Activated B cell treated with CpG ODN at 0.5 μM for 24 hours (primary cell): ENCODE measurements around the gene AMHR2. TPM values are rescaled to one million over a fixed set of nuclear protein-coding genes. Genes with fewer than 3 reads are reported as not detected.

Experiments used
- ATAC-seq: fragments of 200-7000 bp; cut with Tn5 transposase; one replicate; pipeline ENCODE4 v1.10.0; 2021; ENCODE audit warnings: low read depth, mild to moderate bottlenecking, moderate library complexity
- CTCF ChIA-PET: fragments of 350-600 bp; sonication (Branson Sonifier 250); formaldehyde crosslinking; loops from one replicate; lab custom pipeline; 2021; ENCODE audit warnings: antibody characterized with exemption; lab: Charles Lee
- POLR2A ChIA-PET: fragments of 350-600 bp; sonication (Branson Sonifier 250); formaldehyde crosslinking; loops from one replicate; lab custom pipeline; 2021; ENCODE audit warnings: antibody characterized with exemption; lab: Charles Lee
- DNase-seq: peaks from one replicate; pipeline ENCODE4 v3.0.0; 2022
- H3K27ac Mint-ChIP-seq: one replicate; pipeline ENCODE4 v1.8.0; 2020; ENCODE audit warnings: mixed read lengths
- H3K27me3 Mint-ChIP-seq: one replicate; pipeline ENCODE4 v1.8.0; 2021; ENCODE audit warnings: mixed read lengths
- H3K36me3 Mint-ChIP-seq: one replicate; pipeline ENCODE4 v1.8.0; 2021; ENCODE audit warnings: low read depth, mixed read lengths
- H3K4me1 Mint-ChIP-seq: one replicate; pipeline ENCODE4 v1.8.0; 2021; ENCODE audit warnings: mixed read lengths
- H3K4me3 Mint-ChIP-seq: one replicate; pipeline ENCODE4 v1.8.0; 2020; ENCODE audit warnings: mild to moderate bottlenecking, mixed read lengths
- H3K9me3 Mint-ChIP-seq: one replicate; pipeline ENCODE4 v1.8.0; 2020; ENCODE audit warnings: mixed read lengths
- intact Hi-C: fragments of 100-400 bp; cut with micrococcal nuclease; formaldehyde crosslinking; loops from one replicate; pipeline ENCODE4 v1.15.1; 2024
- total RNA-seq: library from RNA; stranded (reverse); gene quantifications from 2 replicates; pipeline ENCODE4 v1.2.3, GENCODE V29; 2022
- TF ChIP-seq, protein P1 (sequence below): fragments of 200-600 bp; IDR thresholded peaks from one replicate; pipeline ENCODE4 v1.8.0; 2022; ENCODE audit warnings: antibody characterized with exemption, mild to moderate bottlenecking

The AMHR2 gene
- total RNA-seq, 1 donor from 2014 or later = not detected

GRCh38 chr12:53454707-53455106 is 31.1 kb downstream of the AMHR2 start:
- ChIA-PET POLR2A (interaction anchor here (0.6 to 1.4 kb wide), 4 partner anchors 13 to 154 kb away, joined by 3 to 9 read pairs (median 6); partner anchors contain the start of gene PRR13), CTCF (interaction anchor here (1.6 kb wide), 1 partner anchor 27 kb away, joined by 4 read pairs; no protein-coding TSS in a partner anchor)
- TF ChIP-seq, protein P1, sequence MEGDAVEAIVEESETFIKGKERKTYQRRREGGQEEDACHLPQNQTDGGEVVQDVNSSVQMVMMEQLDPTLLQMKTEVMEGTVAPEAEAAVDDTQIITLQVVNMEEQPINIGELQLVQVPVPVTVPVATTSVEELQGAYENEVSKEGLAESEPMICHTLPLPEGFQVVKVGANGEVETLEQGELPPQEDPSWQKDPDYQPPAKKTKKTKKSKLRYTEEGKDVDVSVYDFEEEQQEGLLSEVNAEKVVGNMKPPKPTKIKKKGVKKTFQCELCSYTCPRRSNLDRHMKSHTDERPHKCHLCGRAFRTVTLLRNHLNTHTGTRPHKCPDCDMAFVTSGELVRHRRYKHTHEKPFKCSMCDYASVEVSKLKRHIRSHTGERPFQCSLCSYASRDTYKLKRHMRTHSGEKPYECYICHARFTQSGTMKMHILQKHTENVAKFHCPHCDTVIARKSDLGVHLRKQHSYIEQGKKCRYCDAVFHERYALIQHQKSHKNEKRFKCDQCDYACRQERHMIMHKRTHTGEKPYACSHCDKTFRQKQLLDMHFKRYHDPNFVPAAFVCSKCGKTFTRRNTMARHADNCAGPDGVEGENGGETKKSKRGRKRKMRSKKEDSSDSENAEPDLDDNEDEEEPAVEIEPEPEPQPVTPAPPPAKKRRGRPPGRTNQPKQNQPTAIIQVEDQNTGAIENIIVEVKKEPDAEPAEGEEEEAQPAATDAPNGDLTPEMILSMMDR = no peak
- Mint-ChIP-seq H3K36me3 (peaks cover 68% of the 10 kb centered on the region), H3K27ac (peak overlapping the region; percentile 46), H3K27me3 (no peaks in the 10 kb centered on the region), H3K9me3 (no peaks in the 10 kb centered on the region), H3K4me3 (peak overlapping the region; percentile 99), H3K4me1 (peaks cover 28% of the 10 kb centered on the region)
- no peak for DNase-seq
- no peak for ATAC-seq
- intact Hi-C loops = no loop called here

- H3K27me3 Mint-ChIP-seq = no peaks in the 10 kb centered on the region
- no peak overlapping the region for H3K27ac Mint-ChIP-seq
- intact Hi-C loops = no loop called here
- H3K4me3 Mint-ChIP-seq = no peak overlapping the region
- CTCF ChIA-PET = no interaction called here
- ATAC-seq (no peak), DNase-seq (no peak)
- TF ChIP-seq, protein P1 = no peak
- POLR2A ChIA-PET = interaction anchor here (2.0 kb wide), 1 partner anchor 44 kb away, joined by 7 read pairs; the partner anchor contains the start of gene TARBP2
- H3K36me3 Mint-ChIP-seq = peaks cover 86% of the 10 kb centered on the region
- peaks cover 29% of the 10 kb centered on the region for H3K4me1 Mint-ChIP-seq
- H3K9me3 Mint-ChIP-seq = no peaks in the 10 kb centered on the region
Measured at GRCh38 chr12:53456654-53457366, 33.2 kb downstream of the AMHR2 start.

GRCh38 chr12:53459097-53459496 is 35.4 kb downstream of the AMHR2 start:
- Mint-ChIP-seq H3K27ac (no peak overlapping the region), H3K4me3 (no peak overlapping the region), H3K4me1 (peaks cover 15% of the 10 kb centered on the region), H3K9me3 (no peaks in the 10 kb centered on the region), H3K27me3 (no peaks in the 10 kb centered on the region), H3K36me3 (peaks cover 93% of the 10 kb centered on the region)
- intact Hi-C loops = loop anchor here (2.0 kb wide), 1 partner anchor 14 kb away; no protein-coding TSS in a partner anchor
- ChIA-PET POLR2A (interaction anchor here (0.5 to 1.1 kb wide), 9 partner anchors 8 to 1416 kb away, joined by 3 to 11 read pairs (median 4); partner anchors contain the start of genes PRR13 and TARBP2), CTCF (no interaction called here)
- ATAC-seq (no peak), DNase-seq (no peak)
- TF ChIP-seq, protein P1 = no peak

DNA sequence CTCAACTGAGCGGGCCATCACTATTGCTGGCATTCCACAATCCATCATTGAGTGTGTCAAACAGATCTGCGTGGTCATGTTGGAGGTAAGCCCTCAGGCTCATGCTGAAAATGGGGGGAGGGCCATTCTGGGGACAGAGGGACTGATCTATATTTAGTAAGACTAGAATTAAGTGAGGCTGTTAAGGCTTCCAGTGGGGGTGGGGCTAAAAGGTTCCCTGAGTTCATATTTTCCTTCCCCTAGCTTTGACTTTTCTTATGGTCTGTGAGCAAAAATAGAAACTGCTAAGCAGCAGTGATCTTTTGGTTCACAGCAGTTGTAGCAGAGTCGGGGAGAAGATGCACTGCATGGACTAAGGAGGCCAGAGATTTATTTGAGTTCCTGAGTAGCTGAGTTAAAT is 37.4 kb downstream of the AMHR2 start:
- Mint-ChIP-seq H3K36me3 (peaks cover 93% of the 10 kb centered on the region), H3K4me1 (peaks cover 13% of the 10 kb centered on the region), H3K4me3 (no peak overlapping the region), H3K9me3 (no peaks in the 10 kb centered on the region), H3K27ac (no peak overlapping the region), H3K27me3 (no peaks in the 10 kb centered on the region)
- intact Hi-C loops = no loop called here
- no peak for DNase-seq
- ChIA-PET CTCF (no interaction called here), POLR2A (interaction anchor here (1.0 to 1.2 kb wide), 2 partner anchors 8 to 14 kb away, joined by 4 to 7 read pairs; no protein-coding TSS in a partner anchor)
- TF ChIP-seq, protein P1 = no peak
- ATAC-seq = no peak

GRCh38 chr12:53461591-53461990 is 37.9 kb downstream of the AMHR2 start:
- ATAC-seq (no peak), DNase-seq (no peak)
- peaks cover 93% of the 10 kb centered on the region for H3K36me3 Mint-ChIP-seq
- TF ChIP-seq, protein P1 = no peak
- no peaks in the 10 kb centered on the region for H3K27me3 Mint-ChIP-seq
- POLR2A ChIA-PET = interaction anchor here (1.0 to 1.2 kb wide), 2 partner anchors 9 to 14 kb away, joined by 4 to 7 read pairs; no protein-coding TSS in a partner anchor
- no peaks in the 10 kb centered on the region for H3K9me3 Mint-ChIP-seq
- CTCF ChIA-PET = interaction anchor here (0.6 kb wide), 1 partner anchor 27 kb away, joined by 4 read pairs; no protein-coding TSS in a partner anchor
- intact Hi-C loops = no loop called here
- no peak overlapping the region for H3K4me3 Mint-ChIP-seq
- H3K27ac Mint-ChIP-seq = no peak overlapping the region
- H3K4me1 Mint-ChIP-seq = peaks cover 13% of the 10 kb centered on the region
